ENCODE data around the gene PLXNA4.

The PLXNA4 gene

DNA sequence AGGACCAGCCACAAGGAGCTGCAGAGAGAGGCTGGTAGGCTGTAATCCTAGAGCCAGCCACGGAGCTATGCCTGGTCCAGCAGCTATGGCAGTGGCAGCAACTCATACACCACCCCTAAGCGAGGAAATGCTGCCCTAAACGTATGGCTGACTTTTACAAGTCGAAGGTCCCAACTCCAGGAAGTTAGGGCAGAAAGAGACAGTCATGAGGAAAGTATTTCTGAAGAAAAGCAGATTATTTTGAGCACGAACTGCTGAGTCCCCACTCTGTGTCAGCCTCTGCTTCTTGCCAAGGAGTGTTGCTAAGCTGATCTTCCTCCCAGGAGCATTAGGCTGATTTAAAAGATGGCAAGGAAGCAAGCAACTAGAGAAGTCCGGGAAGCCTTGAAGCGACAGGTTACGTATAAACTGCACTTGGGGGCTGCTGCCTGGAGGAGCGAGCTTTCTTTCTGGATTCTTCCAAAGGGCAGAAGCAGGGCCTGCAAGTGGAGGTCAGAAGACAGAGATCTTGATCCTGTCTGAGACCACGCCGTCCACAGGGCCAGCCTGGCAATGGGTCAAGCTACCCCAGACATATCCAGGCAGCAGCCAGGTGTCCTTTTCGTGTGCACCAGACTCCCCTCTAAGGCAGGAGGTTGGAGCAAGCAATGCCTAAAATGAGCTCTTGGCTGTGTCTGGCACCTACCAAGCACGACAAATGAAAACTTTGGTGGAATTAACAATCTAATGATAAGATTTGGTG is 39.4 kb downstream of the PLXNA4 start:
- DNase-seq (ENCODE audit: low read depth in 1 of 2, low spot score in 1 of 2) = no peak

DNA sequence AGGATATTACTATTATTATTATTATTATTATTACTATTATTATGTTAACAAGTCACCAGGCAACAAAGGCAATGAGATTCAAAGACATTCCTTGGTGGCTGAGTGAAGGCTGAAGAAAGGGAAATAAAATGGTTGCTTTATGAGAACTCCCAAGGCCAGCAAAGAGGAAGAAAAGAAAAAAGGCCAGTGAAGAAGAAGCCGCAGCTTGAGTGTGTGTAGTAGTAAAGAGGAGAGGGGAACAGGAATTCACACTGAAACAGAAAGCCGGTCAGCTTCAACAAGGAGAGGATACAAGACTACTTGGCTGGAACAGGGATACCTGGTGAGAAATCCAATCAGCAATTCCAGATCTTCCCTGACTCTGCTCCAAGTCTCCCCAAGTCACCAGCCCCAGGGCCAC is 42.4 kb downstream of the PLXNA4 start:
- DNase-seq (ENCODE audit: low read depth in 1 of 2, low spot score in 1 of 2) = no peak

GRCh38 chr7:132532281-132532680 is 44.0 kb downstream of the PLXNA4 start:
- no peak for DNase-seq (ENCODE audit: low read depth in 1 of 2, low spot score in 1 of 2)

- no peak for DNase-seq (ENCODE audit: low read depth in 1 of 2, low spot score in 1 of 2)
Observed at GRCh38 chr7:132531562-132531961, 44.7 kb downstream of the PLXNA4 start.

GRCh38 chr7:132528695-132529094 is 47.6 kb downstream of the PLXNA4 start:
- no peak for DNase-seq (ENCODE audit: low read depth in 1 of 2, low spot score in 1 of 2)

GRCh38 chr7:132527467-132528410 is 48.5 kb downstream of the PLXNA4 start:
- DNase-seq (ENCODE audit: low read depth in 1 of 2, low spot score in 1 of 2) = no peak

DNA sequence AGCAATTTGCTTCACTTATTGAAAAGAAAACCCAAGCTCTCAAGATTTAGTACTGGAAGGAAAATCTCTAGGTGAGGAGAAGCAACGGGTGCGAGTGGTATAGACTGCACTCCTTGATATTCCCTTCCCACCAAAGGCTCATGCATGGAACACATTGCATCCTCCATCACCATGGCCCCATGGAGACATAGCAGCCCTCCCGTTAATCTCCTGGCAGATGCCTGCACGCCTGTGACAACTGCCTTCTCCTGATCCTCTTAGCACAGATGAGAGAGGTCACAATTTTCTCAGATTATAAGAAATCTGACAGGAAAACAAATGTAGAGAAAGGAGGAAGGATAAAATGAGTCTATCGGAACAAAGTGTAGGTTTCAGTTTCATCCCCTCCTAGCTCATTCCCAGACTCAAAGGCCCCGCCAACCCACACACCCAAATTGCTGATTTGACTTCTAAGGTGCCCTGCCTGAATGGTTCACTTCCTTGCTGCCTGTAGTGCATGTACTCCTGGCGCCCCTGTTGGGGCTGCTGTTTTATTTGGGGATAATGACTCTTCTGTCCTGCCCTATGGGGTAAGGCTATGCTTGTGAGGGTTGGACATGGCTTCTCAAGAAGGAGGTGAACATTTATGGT is 50.0 kb downstream of the PLXNA4 start:
- DNase-seq (ENCODE audit: low read depth in 1 of 2, low spot score in 1 of 2) = no peak

- no peak for DNase-seq (ENCODE audit: low read depth in 1 of 2, low spot score in 1 of 2)
Observed at GRCh38 chr7:132521423-132521822, 54.8 kb downstream of the PLXNA4 start.

DNA sequence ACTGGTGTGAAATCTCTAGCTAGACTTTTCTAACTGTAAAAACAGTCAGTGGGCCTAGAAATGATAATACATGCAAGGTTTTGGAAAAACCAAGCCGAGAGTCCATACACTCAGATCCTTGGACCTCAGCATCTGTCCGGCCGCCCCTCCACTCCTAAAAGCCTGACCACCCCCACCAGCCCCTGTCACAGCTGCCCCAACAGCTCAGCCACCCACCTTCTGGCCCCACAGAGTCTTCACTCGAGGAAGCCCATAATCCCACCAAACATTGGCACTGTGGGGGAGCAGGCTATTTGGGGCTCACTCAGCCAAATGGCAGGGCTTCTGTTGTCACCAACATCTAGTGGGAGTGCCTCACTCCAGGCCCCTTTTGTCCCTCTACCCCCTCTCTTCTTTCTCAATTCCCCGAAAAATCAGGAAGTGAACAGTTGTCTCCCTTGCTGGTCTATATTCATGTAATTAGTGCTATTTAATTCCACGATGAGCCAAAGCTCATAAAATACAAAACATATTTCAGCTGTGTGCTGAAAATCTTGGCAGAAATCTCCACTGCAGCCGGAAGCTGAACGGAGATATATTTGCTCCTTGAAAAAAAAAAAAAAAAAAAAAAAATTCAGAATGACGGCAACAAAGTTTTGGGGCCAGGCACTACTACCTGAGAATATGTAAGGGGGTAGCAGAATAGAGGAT is 55.5 kb downstream of the PLXNA4 start:
- DNase-seq (ENCODE audit: low read depth in 1 of 2, low spot score in 1 of 2) = no peak

- no peak for DNase-seq (ENCODE audit: low read depth in 1 of 2, low spot score in 1 of 2)
Observed at GRCh38 chr7:132519936-132520335, 56.3 kb downstream of the PLXNA4 start.

DNA sequence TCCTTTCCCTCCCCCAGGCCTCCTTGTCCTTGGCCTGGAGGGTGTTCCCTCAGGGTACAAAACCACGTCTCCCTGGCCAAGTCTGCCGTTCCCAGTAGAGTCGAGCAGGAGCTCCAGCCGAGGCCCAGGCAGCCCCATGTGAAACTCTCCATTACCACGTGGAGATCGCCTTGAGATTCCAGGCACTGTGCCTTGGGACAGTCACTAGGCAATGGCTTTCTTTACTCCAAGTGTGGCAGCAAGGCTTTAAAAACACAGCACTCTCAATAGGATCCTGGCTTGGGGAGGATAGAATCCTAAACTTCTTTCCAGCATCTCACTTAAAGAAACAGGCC is 57.5 kb downstream of the PLXNA4 start:
- no peak for DNase-seq (ENCODE audit: low read depth in 1 of 2, low spot score in 1 of 2)

DNA sequence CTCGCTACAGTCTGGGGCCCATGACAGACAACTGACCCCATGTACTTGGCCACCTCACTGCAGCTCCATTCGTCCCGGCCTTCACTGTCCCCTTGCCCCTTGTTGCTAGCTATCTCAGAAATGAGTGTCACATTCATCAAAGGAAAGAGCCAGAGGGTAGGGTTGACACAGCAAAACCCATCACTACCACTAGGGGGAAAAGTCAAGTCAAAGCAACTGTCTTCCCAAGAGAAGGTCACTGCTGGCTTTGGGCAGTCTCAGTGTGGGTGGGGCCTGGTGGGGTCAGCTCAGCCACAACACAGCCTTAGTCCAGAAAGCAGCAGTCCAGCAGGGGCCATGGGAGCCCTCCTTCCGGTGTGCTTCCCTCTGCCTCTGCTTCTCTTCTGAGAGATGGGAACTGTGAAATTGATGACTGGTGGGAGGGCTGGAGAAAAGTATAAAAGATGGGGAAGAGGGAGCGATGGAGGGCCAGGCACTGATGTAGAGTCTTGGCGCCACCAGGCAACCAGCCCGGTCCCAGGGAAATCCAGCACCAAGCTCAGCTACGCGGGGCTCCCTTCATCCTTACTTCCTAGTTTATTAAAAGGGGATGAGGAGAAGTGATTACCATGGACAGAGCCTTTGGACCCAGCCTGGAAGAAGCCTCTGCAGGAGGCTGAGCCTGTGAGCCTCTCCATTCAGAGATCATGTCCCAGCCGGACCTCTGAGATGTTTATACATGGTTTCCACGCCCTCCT is 58.0 kb downstream of the PLXNA4 start:
- DNase-seq (ENCODE audit: low read depth in 1 of 2, low spot score in 1 of 2) = no peak

- DNase-seq (ENCODE audit: low read depth in 1 of 2, low spot score in 1 of 2) = no peak
Observed at GRCh38 chr7:132516042-132516840, 60.0 kb downstream of the PLXNA4 start.

DNA sequence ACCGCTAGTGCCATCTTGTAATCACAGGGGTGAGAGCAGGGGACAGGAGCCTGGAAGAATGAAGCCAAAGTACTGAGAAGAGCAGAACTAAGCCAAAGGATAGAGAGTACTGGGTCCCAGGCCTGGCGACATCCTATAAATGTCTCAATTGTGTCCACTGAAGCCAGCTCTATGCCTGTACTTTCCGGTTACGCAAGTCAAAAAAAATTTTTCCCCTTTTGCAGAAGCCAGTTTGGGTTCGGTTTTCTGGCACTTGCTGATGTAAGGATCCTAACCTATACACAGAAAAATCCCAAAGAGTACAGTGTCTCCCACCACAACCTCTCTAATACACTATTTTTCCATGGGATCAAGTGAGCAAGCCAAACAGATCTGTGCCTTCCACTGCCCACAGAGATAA is 61.1 kb downstream of the PLXNA4 start:
- no peak for DNase-seq (ENCODE audit: low read depth in 1 of 2, low spot score in 1 of 2)

DNA sequence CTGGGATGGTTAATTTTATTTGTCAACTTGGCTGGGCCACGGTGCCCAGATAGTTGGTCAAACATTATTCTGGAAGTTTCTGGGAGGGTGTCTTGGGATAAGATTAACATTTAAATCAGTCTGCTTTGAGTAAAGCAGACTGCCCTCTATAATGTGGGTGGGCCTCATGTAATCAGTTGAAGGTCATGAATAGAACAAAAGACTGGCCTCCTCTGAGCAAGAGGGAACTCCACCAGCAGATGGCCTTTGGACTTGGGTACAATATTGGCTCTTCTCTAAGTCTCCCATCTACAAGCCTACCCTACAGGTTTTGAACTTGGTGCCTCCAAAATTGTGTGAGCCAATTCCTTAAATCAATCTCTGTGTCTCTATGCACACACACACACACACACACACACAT is 61.8 kb downstream of the PLXNA4 start:
- no peak for DNase-seq (ENCODE audit: low read depth in 1 of 2, low spot score in 1 of 2)

GRCh38 chr7:132511921-132512320 is 64.3 kb downstream of the PLXNA4 start:
- no peak for DNase-seq (ENCODE audit: low read depth in 1 of 2, low spot score in 1 of 2)

DNA sequence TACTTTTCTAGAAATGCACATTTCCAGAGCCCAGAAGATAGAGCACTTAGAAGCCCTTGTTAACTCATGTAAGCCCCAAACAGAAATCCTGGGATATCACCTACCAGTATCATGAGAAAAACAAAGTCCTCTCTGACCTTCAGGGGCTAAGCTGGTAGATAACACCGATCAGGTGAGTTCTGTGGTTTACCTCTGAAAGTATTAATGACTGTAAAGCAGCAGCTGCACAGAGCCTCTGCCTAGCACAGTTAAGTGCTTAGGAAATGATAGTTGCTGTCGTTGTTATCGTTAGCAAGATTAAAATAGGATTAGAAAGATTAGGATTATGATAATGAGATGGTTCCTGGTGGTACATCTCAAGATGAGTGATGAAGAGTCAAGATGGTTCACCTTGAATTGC is 64.9 kb downstream of the PLXNA4 start:
- DNase-seq (ENCODE audit: low read depth in 1 of 2, low spot score in 1 of 2) = no peak

GRCh38 chr7:132509643-132510042 is 66.6 kb downstream of the PLXNA4 start:
- DNase-seq (ENCODE audit: low read depth in 1 of 2, low spot score in 1 of 2) = no peak

DNA sequence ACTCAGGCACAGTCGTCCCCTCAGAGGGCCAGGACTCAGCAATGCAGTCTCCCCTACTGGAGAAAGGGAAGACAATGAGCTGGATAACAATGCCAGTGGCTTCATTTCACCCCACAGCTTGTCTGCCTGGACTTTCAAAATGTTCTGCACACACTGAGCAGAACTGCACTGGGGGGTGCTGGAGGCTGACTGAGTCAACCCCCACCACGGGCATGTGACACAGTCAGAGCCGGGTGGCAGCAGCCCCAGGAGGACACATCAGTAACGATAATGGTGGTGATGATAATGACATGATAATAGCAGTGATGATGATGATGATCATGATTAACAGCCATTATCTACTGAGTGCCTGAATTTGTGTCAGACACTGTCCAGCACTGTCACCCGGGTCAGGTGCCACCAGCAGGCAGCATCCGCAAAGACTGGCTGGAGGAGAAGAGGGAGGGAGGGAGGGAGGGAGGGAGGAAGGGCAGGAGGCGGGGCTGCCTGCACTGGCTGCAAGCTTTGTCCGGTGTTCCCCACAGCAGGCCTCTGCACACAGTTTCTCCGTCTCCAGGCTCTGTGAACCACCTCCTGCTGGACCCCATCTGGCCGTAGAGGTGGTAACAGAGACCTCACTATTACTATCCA is 67.4 kb downstream of the PLXNA4 start:
- DNase-seq (ENCODE audit: low read depth in 1 of 2, low spot score in 1 of 2) = no peak
